HG03575 (cell line): ENCODE measurements around the gene ZNF619.

ENCODE experiments used
- ATAC-seq: cut with Tn5 transposase; IDR thresholded peaks from one replicate; pipeline ENCODE4 v1.9.1; 2021; ENCODE audit not compliant: unreplicated experiment, insufficient number of reproducible peaks, low FRiP score; ENCODE audit errors: extremely low read depth

Gene ZNF619

GRCh38 chr3:40521254-40521653 lies 44.3 kb downstream of the ZNF619 start:
- ATAC-seq, result no peak

- ATAC-seq, result no peak
These were observed 46.9 kb downstream of the ZNF619 start for GRCh38 chr3:40523781-40524180.

- ATAC-seq, result no peak
These were observed 47.3 kb downstream of the ZNF619 start for GRCh38 chr3:40524222-40524567.

GRCh38 chr3:40524568-40525285 lies 47.8 kb downstream of the ZNF619 start, which contains the start of gene ZNF621:
Gene ZNF621, plus strand, starts transcription at chr3:40524960. Its CDS starts 881 bp downstream, at chr3:40525841.
- peak; percentile 75 for ATAC-seq

- no peak for ATAC-seq
These were observed 51.5 kb downstream of the ZNF619 start for GRCh38 chr3:40528426-40528825.

- no peak for ATAC-seq
These were observed 55.3 kb downstream of the ZNF619 start for GRCh38 chr3:40532252-40532651.

GRCh38 chr3:40534283-40534682 lies 57.4 kb downstream of the ZNF619 start:
- no peak for ATAC-seq
